Psoas muscle (tissue), 8 donors: ENCODE data around the gene L1CAM. TPM values are rescaled to one million over a fixed set of nuclear protein-coding genes. Genes with fewer than 3 reads are reported as not detected.

Experiments used
- ATAC-seq, 4 donors: fragments of 200-7000 bp; cut with Tn5 transposase; one replicate each; pipeline ENCODE4 v1.9.1; 2020; ENCODE audit warnings: moderate library complexity in 3 of 4, mild to moderate bottlenecking in 2 of 4
- DNase-seq, 2 donors: peaks; one replicate each; pipeline ENCODE4 v3.0.0-alpha.2; 2020
- H3K27ac ChIP-seq: fragments of 200-600 bp; one replicate; pipeline ENCODE4 v1.8.0; 2022
- H3K27me3 ChIP-seq, 3 donors: fragments of 200-600 bp in 1 of 3; one replicate each; pipeline versions ENCODE4 v1.6.1 to v1.8.0; 2013 to 2022; ENCODE audit warnings: low read length in 2 of 3, mild to moderate bottlenecking in 2 of 3, moderate library complexity in 1 of 3; ENCODE audit not compliant: insufficient read depth in 3 of 3
- H3K36me3 ChIP-seq, 2 donors: fragments of 200-600 bp in 1 of 2; one replicate each; pipeline versions ENCODE4 v1.6.1 to v1.8.0; 2013 to 2022; ENCODE audit warnings: low read depth in 1 of 2, mild to moderate bottlenecking in 1 of 2, moderate library complexity in 1 of 2; ENCODE audit not compliant: insufficient read depth in 1 of 2
- H3K4me1 ChIP-seq: fragments of 200-600 bp; one replicate; pipeline ENCODE4 v1.8.0; 2022
- H3K4me3 ChIP-seq: fragments of 200-600 bp; one replicate; pipeline ENCODE4 v1.8.0; 2022; ENCODE audit warnings: mild to moderate bottlenecking
- H3K9me3 ChIP-seq: fragments of 200-600 bp; one replicate; pipeline ENCODE4 v1.8.0; 2022
- WGBS, 3 donors: extraction: QIAGEN DNeasy Blood & Tissue Kit; methylation state at CpG; one replicate each; pipeline versions ENCODE4 v1.1.6 to v1.1.7; 2013; 5-methylcytosine and 5-hydroxymethylcytosine counted together
- intact Hi-C, 2 donors: fragments of 100-400 bp; cut with DNase I; formaldehyde crosslinking; loops; one replicate each; pipeline versions ENCODE4 v1.11.0 to v1.14.2; 2022
- polyA plus RNA-seq, 3 donors: library from polyadenylated mRNA; stranded (reverse); fragments of 200-250 nt; gene quantifications; one replicate each; pipeline ENCODE4 v1.2.3, GENCODE V29; 2013
- total RNA-seq, 4 donors: library from RNA; stranded (reverse); fragmentation: NEBNext Ultra II Directional in 2 of 4; extraction: Animal tissue kit (Norgen Biotek cat#: 25700) in 2 of 4; gene quantifications; one replicate each; pipeline versions ENCODE4 v1.2.1 to v1.2.4, GENCODE V29; 2021 to 2023
- TF ChIP-seq, protein P1 (sequence below): fragments of 200-600 bp; IDR thresholded peaks from one replicate; pipeline ENCODE4 v1.8.0; 2022; ENCODE audit warnings: antibody characterized with exemption
- donor health status: healthy with polysubstance abuse.
- donor health status: DM: no; HTN: no; CAD: no; lungs with moderate emphysema.
- donor health status: Bipolar disorder and iron deficiency.
- donor health status: healthy.
- donor health status: DM: yes; HTN: yes; CAD: no.
- donor health status: DM: no; HTN: no; CAD: no.
- donor health status: DM: no; HTN: no; CAD: no.
- donor health status: DM: yes; HTN: yes; CAD: no.

L1CAM gene
- total and polyA plus RNA-seq, 7 donors: 0.22 to 1.5 (median 0.46) TPM

DNA sequence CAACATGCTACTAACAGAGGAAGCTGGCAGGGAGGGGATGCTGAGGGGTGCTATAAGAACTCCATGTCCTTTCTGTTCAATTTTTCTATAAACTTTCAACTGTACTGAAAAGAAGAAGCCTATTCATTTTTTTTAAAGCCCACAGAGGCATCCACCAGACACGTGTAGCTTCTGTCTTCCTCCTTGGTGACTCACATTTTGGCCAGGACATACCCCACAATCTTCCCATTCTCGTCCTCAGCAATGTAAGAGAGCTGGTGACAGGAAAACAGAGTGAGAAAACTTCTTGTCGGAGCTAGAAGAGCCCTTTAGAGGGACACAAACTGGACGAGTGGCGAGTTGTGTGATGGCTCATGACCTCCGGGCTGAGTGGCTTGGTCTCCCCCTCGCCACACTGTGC, 47.8 kb upstream of the L1CAM start:
- no peak for ATAC-seq
- Histone ChIP-seq H3K27ac (peak overlapping the region; percentile 81), H3K27me3 (no peaks in the 10 kb centered on the region), H3K4me3 (peak overlapping the region; percentile 80), H3K36me3 (peaks cover 3 to 48% of the 10 kb centered on the region in 2 donors), H3K4me1 (peaks cover 21% of the 10 kb centered on the region), H3K9me3 (no peaks in the 10 kb centered on the region)
- TF ChIP-seq, protein P1, sequence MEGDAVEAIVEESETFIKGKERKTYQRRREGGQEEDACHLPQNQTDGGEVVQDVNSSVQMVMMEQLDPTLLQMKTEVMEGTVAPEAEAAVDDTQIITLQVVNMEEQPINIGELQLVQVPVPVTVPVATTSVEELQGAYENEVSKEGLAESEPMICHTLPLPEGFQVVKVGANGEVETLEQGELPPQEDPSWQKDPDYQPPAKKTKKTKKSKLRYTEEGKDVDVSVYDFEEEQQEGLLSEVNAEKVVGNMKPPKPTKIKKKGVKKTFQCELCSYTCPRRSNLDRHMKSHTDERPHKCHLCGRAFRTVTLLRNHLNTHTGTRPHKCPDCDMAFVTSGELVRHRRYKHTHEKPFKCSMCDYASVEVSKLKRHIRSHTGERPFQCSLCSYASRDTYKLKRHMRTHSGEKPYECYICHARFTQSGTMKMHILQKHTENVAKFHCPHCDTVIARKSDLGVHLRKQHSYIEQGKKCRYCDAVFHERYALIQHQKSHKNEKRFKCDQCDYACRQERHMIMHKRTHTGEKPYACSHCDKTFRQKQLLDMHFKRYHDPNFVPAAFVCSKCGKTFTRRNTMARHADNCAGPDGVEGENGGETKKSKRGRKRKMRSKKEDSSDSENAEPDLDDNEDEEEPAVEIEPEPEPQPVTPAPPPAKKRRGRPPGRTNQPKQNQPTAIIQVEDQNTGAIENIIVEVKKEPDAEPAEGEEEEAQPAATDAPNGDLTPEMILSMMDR: no peak
- intact Hi-C loops: no loop called here
- 31 to 48% (median 34%) methylated on average over 7 of the region's 7 CpGs for WGBS, 3 donors
- no peak for DNase-seq

DNA sequence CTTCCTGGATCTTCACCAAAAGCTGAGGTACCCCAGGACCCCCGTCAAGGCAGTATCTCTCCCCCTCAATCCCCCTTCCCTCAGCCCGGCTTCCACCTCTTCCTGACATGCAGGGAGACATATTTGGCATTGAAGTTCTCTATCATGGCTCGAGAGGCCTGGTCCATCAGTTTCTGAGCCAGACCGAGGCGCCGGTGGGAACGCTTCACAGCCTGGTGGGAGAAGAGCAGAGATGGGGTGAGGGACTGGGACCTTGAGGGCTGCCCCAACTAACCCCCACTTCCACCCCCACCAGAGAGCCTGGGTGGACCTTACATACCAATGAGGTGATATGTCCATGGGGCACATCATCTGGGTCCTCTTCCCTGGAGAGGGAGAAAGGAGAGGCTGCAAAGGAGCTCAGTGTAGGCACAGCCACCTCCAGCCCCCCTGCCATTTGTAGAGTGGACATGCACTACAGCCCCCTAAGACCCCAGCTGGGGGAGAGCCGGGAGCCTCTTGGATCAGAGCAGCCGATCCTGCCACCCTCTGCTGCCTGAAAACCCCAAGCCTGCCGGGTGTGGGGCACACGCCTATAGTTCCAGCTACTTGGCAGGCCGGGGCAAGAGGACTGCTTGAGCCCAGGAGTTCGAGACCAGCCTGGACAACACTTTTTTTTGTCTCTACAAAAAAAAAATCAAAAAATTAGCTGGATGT, 46.4 kb upstream of the L1CAM start:
- H3K9me3 ChIP-seq: no peaks in the 10 kb centered on the region
- peaks cover 28% of the 10 kb centered on the region for H3K4me1 ChIP-seq
- H3K27ac ChIP-seq: no peak overlapping the region
- intact Hi-C loops: no loop called here
- WGBS, 3 donors: 89 to 93% (median 92%) methylated on average over 11 to 13 of the region's 13 CpGs
- H3K27me3 ChIP-seq: no peaks in the 10 kb centered on the region
- no peak overlapping the region for H3K4me3 ChIP-seq
- TF ChIP-seq, protein P1: no peak
- DNase-seq (no peak), ATAC-seq (no peak)
- peaks cover 3 to 48% of the 10 kb centered on the region in 2 donors for H3K36me3 ChIP-seq

DNA sequence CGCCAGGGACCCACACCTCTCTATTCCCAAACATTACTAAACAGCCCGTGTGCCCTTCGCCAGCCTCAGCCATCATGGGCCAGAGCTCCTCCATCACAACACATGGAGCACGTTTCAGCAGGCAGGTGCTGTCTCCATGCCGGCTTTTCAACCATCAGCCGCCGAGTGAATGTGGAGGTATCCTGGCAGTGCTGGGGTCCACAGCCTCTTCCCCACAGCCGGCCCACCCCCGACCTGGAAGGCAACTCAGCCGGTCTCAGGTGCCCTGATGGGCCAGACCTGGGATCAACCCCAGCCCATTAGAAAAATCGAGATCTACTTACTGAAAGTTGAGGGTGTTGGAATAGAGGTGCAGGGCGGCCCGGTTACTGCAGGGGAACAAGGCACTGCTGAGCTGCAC, 45.8 kb upstream of the L1CAM start:
- intact Hi-C loops: no loop called here
- TF ChIP-seq, protein P1: no peak
- WGBS, 3 donors: 89 to 93% (median 90%) methylated on average over 11 to 13 of the region's 13 CpGs
- ATAC-seq: no peak
- peaks cover 3 to 48% of the 10 kb centered on the region in 2 donors for H3K36me3 ChIP-seq
- H3K27me3 ChIP-seq: no peaks in the 10 kb centered on the region
- no peak for DNase-seq
- no peak overlapping the region for H3K4me3 ChIP-seq
- no peak overlapping the region for H3K27ac ChIP-seq
- H3K4me1 ChIP-seq: peaks cover 34% of the 10 kb centered on the region
- H3K9me3 ChIP-seq: no peaks in the 10 kb centered on the region

GRCh38 chrX:153931151-153931550, 45.2 kb upstream of the L1CAM start:
- H3K4me3 ChIP-seq: no peak overlapping the region
- H3K27ac ChIP-seq: no peak overlapping the region
- ATAC-seq (no peak), DNase-seq (no peak)
- TF ChIP-seq, protein P1: no peak
- H3K36me3 ChIP-seq: peaks cover 3 to 48% of the 10 kb centered on the region in 2 donors
- no peaks in the 10 kb centered on the region for H3K9me3 ChIP-seq
- H3K27me3 ChIP-seq: no peaks in the 10 kb centered on the region
- intact Hi-C loops: no loop called here
- H3K4me1 ChIP-seq: peaks cover 39% of the 10 kb centered on the region
- 69 to 88% (median 83%) methylated on average over 4 to 8 of the region's 8 CpGs for WGBS, 3 donors
